GM19468 (cell line): ENCODE measurements around the gene GATA5.
"Not testable (repeated sequence)": the region's sequence is repeated elsewhere in the genome, so short reads cannot be mapped to it uniquely, and the experiment has no call there.

Source experiments
- ATAC-seq: cut with Tn5 transposase; IDR thresholded peaks from one replicate; pipeline ENCODE4 v1.9.1; 2021; ENCODE audit warnings: mild to moderate bottlenecking, moderate library complexity, moderate number of reproducible peaks; ENCODE audit not compliant: unreplicated experiment; ENCODE audit errors: extremely low read depth

GATA5 gene

DNA sequence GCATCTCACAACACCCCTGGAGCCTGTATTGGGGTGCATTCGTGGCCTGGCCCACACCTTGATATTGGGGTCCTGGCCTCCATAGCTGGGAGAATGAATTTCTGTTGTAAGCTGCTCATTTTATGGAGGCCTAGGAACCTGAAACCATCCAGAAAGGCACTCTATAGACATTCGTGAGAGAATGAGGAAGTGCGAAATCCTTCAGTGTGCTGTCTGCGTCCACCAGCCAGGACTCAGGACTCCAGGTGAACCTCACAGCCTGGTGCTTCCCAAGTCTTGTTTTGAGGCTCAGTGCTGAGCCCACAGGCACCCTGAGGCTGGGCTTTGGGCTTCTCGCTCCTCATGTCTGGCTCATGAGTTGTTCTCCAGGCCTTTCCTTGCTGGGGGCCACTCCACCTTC is 36.6 kb downstream of the GATA5 start:
- ATAC-seq: no peak

- no peak for ATAC-seq
These were observed 37.9 kb downstream of the GATA5 start for GRCh38 chr20:62437927-62438326.

DNA sequence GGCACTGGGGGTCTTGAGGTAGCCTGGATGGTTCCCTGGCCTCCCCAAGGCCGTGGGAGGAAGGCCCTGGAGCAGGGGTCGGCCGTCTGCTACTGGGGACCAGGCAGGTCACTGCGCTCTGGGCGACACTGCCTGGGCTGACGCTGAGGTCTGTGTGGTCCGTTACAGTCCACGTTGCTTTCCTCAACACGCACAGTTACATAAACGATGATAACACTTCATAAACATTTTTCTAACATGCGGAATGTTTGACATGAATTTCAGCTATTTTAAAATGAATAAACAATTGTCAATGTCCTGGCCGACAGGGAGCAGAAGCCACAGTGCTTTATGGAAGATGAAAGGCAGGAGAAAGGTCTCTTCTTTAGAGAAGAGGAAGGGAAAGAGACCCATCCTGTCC is 38.3 kb downstream of the GATA5 start:
- no peak for ATAC-seq

GRCh38 chr20:62436692-62437091 is 39.1 kb downstream of the GATA5 start:
- no peak for ATAC-seq

DNA sequence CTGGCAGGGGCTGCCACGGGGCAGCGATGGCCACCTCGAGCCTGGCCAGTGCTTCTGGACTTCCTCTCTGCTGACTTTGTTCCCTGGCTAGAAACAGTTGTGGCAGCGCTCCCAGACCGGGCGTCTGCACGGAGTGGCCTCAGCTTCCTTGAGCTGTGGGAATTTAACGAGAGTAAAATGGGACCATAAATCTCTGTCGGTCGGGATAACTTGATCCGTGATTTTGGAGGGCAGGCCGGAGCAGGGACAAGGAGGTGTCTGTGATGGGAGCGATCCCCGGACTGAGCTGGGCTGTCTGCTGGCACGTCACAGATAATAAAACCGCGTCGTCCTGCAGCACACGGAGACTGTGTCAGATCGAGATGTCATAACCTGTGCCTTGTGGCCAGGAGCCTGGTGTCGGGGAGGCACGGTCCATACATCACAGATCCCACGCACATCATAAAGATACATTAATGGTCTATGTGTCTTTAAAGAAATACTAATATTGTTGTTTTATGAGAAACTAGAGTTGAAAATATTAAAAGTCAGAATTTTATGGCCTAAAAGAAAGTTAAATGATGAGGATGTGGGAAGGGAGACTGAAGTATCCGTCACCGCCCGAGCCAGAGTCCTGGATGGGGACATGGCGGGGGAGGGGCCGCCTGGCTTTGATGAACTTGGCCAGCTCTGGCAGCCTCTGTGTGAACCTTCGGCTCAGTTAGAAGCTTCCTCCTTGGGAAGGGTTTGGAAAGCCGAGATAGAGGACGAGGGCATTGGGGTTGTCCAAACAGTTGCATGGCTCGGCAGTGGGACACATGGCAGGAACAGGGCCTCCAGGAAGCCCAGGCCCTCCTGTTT is 41.9 kb downstream of the GATA5 start:
- no peak for ATAC-seq

GRCh38 chr20:62430866-62431447 is 44.8 kb downstream of the GATA5 start:
- no peak for ATAC-seq

DNA sequence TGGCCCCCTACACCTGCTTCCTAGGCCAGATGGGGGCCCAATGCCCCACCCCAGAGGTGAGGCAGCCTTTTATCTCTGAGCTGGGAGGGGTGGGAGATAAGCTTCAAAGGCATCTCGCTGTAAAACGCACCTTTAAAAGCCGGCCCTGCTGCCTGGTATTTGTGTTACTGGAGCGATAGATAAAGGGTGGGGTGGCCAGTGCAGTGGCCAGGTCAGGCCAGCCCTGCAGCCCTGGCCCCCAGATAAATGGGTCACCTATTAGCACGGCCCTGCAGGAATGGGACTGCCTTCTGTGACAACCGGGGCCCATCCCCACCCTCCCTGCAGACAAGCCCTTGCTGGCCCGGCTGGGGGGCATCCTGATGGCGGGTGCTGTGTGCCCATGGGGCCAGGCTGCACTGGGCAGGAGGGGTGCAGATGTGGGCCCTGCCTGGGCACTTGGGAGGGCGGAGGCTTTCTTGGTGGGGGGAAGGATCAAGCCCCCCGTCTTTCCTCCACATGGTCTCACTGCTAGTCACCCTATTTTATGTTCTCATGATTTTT is 45.4 kb downstream of the GATA5 start:
- no peak for ATAC-seq

- ATAC-seq: no peak
These were observed 46.1 kb downstream of the GATA5 start for GRCh38 chr20:62429455-62430310.

DNA sequence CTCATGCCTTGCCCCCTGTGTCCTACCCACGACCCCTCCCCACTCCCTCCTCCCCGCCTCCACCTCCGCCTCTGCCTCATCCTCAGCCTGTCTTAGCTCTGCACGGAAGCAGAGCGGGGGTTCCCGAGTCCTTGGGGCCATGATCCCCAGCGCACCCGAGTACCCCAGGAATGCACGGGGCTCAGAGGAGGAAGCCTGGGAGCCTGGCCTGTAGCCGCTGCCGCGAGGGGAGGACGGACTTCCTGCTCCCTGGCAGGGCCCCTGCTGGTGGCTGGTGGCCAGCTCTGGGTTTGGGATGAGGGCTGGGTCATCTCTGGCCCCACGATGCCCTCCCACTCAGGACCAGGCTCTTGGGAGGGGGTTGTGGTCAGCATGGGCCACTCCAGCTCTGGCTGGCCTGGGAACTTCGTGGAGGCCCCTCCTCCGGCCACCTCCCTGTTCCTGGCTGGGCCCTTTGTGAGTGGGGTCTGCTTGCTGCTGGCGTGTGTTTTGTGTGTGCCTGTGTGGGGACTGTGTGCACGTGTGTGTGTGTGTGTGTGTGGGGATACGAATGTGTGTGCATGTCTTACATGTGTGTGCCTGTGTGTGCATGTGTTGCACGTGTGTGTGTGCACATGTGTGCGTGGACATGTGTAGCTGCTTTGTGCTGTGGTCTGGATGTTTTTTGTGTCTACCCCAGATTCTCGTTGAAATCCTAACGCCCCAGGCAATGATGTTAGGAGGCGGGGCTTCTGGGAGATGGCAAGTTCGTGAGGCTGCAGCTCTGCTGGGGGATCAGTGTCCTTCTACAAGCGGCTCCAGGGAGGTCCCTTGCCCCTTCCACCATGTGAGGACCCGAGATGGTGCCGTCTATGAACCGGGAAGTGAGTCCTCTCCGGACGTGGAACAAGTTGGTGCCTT is 47.1 kb downstream of the GATA5 start:
- ATAC-seq: no peak

DNA sequence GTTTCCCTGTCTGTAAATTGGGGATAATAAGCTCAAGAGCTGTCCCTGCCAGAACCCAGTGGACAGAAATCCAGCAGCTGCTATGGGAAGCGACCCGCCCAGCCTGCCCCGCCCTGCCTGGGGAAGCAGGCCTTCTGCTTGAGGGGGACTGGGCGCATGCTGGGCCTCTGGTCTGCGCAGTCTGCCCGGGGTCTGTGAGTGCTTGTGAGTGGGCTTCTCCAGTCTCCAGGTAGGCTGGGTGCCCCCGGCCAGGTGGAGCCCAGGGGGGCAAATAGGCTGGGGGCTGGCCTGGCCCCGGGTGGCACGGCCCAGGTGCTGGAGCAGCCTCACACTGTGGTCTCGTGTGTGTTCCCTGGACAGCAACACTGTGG is 47.8 kb downstream of the GATA5 start:
- no peak for ATAC-seq

DNA sequence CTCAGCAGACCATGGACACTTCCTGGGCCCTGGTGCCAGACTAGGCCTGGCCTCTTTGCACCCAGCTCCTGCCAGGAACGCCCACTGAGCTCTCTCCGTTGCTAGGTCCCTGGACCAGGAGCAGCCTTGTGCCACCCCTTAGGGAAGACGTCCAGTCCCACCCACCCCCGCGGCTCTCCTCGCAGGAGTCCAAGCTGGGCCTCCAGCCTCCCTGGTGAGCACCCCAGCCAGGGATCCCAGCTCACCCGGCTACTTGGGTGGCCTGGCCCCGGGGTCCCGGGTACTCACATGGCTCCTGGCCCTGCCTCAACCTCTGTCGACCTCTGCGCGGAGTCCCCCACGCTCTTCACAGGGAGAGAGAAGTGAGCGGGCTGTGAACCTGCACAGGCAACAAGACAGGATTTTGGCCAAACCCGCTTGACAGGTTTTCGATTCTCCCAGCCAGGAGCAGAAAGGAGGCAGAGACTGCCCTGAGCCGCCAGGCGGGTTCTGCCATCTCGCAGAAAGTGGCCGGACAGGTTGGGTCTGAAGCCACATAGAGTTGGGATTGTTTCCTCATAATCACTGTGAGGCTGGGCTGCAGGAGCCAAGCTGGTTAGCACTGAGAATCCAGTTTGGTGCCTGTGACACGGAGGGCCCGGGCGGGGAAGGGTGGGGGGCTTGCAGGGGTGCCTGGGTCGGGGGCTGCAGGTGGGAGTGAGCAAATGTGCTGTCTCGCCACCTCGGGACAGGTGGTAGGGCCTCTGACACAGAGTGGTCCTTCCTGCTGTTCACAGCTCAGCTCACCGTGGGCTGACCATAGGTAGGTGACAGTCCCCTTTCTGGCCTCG is 48.4 kb downstream of the GATA5 start, which contains the start of gene RBBP8NL:
RBBP8NL (minus strand) TSS at position 368 of the 830 bp plus-strand sequence. CDS start 7,892 bp downstream, outside the sequence.
- ATAC-seq: no peak

GRCh38 chr20:62426699-62427131 is 49.1 kb downstream of the GATA5 start:
- ATAC-seq: no peak

DNA sequence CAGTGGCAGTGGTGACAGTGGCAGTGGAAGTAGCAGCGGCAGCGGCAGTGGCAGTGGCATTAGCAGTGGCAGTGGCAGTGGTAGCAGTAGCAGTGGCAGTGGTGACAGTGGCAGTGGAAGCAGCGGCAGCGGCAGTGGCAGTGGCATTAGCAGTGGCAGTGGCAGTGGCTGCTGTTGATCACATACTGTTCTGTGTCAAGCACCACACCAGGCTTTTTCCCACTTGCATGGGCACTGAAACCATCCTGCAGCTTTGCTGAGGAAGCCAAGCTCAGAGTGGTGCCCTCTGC is 49.8 kb downstream of the GATA5 start:
- ATAC-seq: not testable (repeated sequence)

GRCh38 chr20:62425281-62426058 is 50.3 kb downstream of the GATA5 start:
- ATAC-seq: no peak

- no peak for ATAC-seq
These were observed 51.3 kb downstream of the GATA5 start for GRCh38 chr20:62424249-62425107.

DNA sequence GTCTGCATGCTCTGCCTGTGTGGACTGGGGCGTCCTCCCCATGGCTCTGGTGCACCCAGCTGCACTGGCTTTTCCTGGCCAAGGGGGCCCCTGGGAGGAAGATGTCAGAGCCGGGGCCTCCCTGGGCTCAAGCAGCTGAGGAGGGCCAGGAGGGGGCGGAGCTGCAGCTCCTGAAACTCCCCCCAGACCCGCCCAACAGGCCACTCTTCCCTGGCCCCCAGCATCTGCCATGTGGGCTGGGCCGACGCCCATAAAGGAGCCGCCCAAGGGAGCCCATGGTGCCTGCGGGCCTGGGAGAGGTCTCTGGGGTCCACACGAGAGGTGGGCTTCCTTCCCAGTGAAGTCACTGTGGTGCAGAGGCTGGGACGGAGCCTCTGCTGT is 52.5 kb downstream of the GATA5 start:
- ATAC-seq: no peak

DNA sequence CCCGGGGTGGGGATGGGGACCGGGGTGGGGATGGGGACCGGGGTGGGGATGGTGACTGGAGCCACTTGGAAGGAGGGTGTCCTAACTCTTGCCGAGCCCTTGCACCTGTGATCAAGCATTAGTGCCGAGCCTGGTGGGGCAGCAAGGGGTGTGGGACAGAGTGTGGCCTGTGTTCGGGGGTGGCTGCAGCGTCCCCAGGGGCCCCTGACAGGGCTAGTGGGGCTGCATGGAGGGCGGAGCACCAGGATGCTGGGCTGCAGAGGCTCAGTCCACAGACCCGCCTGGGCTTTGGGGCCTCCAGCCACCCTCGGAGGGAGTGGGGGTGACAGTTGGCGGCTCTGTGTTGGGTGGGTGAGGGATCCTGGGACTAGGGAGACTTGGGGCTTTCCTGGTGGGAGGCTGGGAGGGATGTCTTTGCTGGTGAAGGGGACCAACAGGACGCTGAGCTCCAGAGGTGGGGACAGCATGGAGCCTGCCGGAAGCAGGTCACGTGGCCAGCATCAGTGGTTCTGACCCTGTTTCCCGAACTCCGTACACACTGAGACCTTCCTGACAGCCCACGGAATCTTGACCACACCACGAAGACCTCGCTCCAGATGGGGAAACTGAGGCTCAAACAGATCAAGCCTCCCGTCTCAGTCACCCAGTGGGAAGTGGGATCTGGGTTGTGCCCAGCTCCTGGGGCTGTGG is 53.0 kb downstream of the GATA5 start:
- no peak for ATAC-seq
